PC-9 (cell line): ENCODE data around the gene BCL11B. TPM values are rescaled to one million over a fixed set of nuclear protein-coding genes. Genes with fewer than 3 reads are reported as not detected.

Source experiments
- BruUV-seq: library from RNA; stranded (reverse); fragments of 400-500 nt; replicated peaks from 2 replicates; lab custom pipeline; 2021; lab: Mats Ljungman, UMichigan
- CTCF ChIA-PET: fragments of 300-600 bp; sonication (Branson Sonifier 250); formaldehyde crosslinking; loops from one replicate; lab custom pipeline; 2022; ENCODE audit warnings: antibody characterized with exemption; lab: Charles Lee
- POLR2A ChIA-PET: fragments of 300-600 bp; sonication (Branson Sonifier 250); formaldehyde crosslinking; loops from one replicate; lab custom pipeline; 2022; ENCODE audit warnings: antibody characterized with exemption; ENCODE audit not compliant: unreplicated experiment; lab: Charles Lee
- DNase-seq, 2 experiments: peaks; one replicate each; pipeline versions ENCODE4 v3.0.0 to v3.0.0-alpha.2; 2015 to 2022; ENCODE audit warnings: mixed read lengths in 1 of 2
- H2AFZ ChIP-seq: fragments of 200-600 bp; sonication (generic); 2 replicates; pipeline ENCODE4 v1.8.1; 2017; ENCODE audit warnings: antibody characterized with exemption
- H3F3A ChIP-seq: fragments of 200-600 bp; sonication (generic); 2 replicates; pipeline ENCODE4 v1.8.1; 2017; ENCODE audit warnings: antibody characterized with exemption, mild to moderate bottlenecking, low read depth; ENCODE audit not compliant: insufficient read depth
- H3K27ac ChIP-seq: fragments of 200-600 bp; sonication (generic); 2 replicates; pipeline ENCODE4 v1.6.1; 2016; ENCODE audit warnings: mixed run types
- H3K27me3 ChIP-seq: fragments of 200-600 bp; sonication (generic); 2 replicates; pipeline ENCODE4 v1.6.1; 2016; ENCODE audit warnings: low read depth, mixed run types; ENCODE audit not compliant: insufficient read depth
- H3K36me3 ChIP-seq: fragments of 200-600 bp; sonication (generic); 2 replicates; pipeline ENCODE4 v1.6.1; 2016; ENCODE audit warnings: low read depth, mixed run types
- H3K4me1 ChIP-seq: fragments of 200-600 bp; sonication (generic); replicated peaks from 2 replicates; pipeline ENCODE4 v1.6.1; 2016; ENCODE audit warnings: mixed run types; ENCODE audit not compliant: insufficient read depth
- H3K4me2 ChIP-seq: fragments of 200-600 bp; sonication (generic); 2 replicates; pipeline ENCODE4 v1.6.1; 2017; ENCODE audit warnings: mixed run types
- H3K4me3 ChIP-seq: fragments of 200-600 bp; sonication (generic); 2 replicates; pipeline ENCODE4 v1.6.1; 2016; ENCODE audit warnings: mixed run types
- H3K79me2 ChIP-seq: fragments of 200-600 bp; sonication (generic); 2 replicates; pipeline ENCODE4 v1.6.1; 2017; ENCODE audit warnings: low read depth, mixed run types
- H3K9me2 ChIP-seq: fragments of 200-600 bp; sonication (generic); 2 replicates; pipeline ENCODE4 v1.8.1; 2017; ENCODE audit warnings: mild to moderate bottlenecking; ENCODE audit not compliant: insufficient read depth
- H3K9me3 ChIP-seq: fragments of 200-600 bp; sonication (generic); 2 replicates; pipeline ENCODE4 v1.8.1; 2016; ENCODE audit warnings: low read depth; ENCODE audit not compliant: insufficient read depth
- H4K20me1 ChIP-seq: fragments of 200-600 bp; sonication (generic); 2 replicates; pipeline ENCODE4 v1.8.1; 2017; ENCODE audit not compliant: insufficient read depth
- EZH2 ChIP-seq: fragments of 200-600 bp; sonication (generic); IDR thresholded peaks from 2 replicates; pipeline ENCODE4 v1.8.0; 2017; ENCODE audit warnings: antibody characterized with exemption, low read depth
- intact Hi-C: fragments of 100-400 bp; cut with micrococcal nuclease; formaldehyde crosslinking; loops from one replicate; pipeline ENCODE4 v1.10.0; 2022; ENCODE audit not compliant: unreplicated experiment
- total RNA-seq: library from RNA; stranded (reverse); gene quantifications from 2 replicates; pipeline ENCODE4 v1.2.3, GENCODE V29; 2021
- TF ChIP-seq, protein P1 (sequence below): fragments of 200-600 bp; sonication (generic); conservative IDR thresholded peaks from 2 replicates; pipeline ENCODE4 v1.6.1; 2017; ENCODE audit warnings: mixed run types, antibody characterized with exemption, mild to moderate bottlenecking, moderate library complexity

The BCL11B gene
- total RNA-seq, 1 experiment from 2014 or later = not detected

GRCh38 chr14:99137913-99138571 lies 134.0 kb downstream of the BCL11B start:
- H2AFZ ChIP-seq = no peak overlapping the region
- no TSS peak for BruUV-seq
- no peaks in the 10 kb centered on the region for H3K4me1 ChIP-seq
- no peak overlapping the region for H3K4me2 ChIP-seq
- POLR2A ChIA-PET = no interaction called here
- TF ChIP-seq, protein P1, sequence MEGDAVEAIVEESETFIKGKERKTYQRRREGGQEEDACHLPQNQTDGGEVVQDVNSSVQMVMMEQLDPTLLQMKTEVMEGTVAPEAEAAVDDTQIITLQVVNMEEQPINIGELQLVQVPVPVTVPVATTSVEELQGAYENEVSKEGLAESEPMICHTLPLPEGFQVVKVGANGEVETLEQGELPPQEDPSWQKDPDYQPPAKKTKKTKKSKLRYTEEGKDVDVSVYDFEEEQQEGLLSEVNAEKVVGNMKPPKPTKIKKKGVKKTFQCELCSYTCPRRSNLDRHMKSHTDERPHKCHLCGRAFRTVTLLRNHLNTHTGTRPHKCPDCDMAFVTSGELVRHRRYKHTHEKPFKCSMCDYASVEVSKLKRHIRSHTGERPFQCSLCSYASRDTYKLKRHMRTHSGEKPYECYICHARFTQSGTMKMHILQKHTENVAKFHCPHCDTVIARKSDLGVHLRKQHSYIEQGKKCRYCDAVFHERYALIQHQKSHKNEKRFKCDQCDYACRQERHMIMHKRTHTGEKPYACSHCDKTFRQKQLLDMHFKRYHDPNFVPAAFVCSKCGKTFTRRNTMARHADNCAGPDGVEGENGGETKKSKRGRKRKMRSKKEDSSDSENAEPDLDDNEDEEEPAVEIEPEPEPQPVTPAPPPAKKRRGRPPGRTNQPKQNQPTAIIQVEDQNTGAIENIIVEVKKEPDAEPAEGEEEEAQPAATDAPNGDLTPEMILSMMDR = no peak
- no peak for TF ChIP-seq EZH2
- CTCF ChIA-PET = no interaction called here
- H3K36me3 ChIP-seq = no peaks in the 10 kb centered on the region
- no peak overlapping the region for H3K4me3 ChIP-seq
- no peaks in the 10 kb centered on the region for H4K20me1 ChIP-seq
- H3K27ac ChIP-seq = no peak overlapping the region
- H3K27me3 ChIP-seq = peaks cover 40% of the 10 kb centered on the region
- no peaks in the 10 kb centered on the region for H3K79me2 ChIP-seq
- no peaks in the 10 kb centered on the region for H3K9me2 ChIP-seq
- intact Hi-C loops = no loop called here
- no peaks in the 10 kb centered on the region for H3K9me3 ChIP-seq
- no peaks in the 10 kb centered on the region for H3F3A ChIP-seq
- no peak for DNase-seq

- H3K9me3 ChIP-seq = no peaks in the 10 kb centered on the region
- H3K27me3 ChIP-seq = peaks cover 44% of the 10 kb centered on the region
- intact Hi-C loops = no loop called here
- H3K4me2 ChIP-seq = no peak overlapping the region
- H3K4me3 ChIP-seq = no peak overlapping the region
- H3F3A ChIP-seq = no peaks in the 10 kb centered on the region
- H3K4me1 ChIP-seq = no peaks in the 10 kb centered on the region
- POLR2A ChIA-PET = no interaction called here
- H2AFZ ChIP-seq = no peak overlapping the region
- no peaks in the 10 kb centered on the region for H3K9me2 ChIP-seq
- no peak for DNase-seq
- no peaks in the 10 kb centered on the region for H4K20me1 ChIP-seq
- no peaks in the 10 kb centered on the region for H3K79me2 ChIP-seq
- H3K27ac ChIP-seq = no peak overlapping the region
- CTCF ChIA-PET = no interaction called here
- H3K36me3 ChIP-seq = no peaks in the 10 kb centered on the region
- no TSS peak for BruUV-seq
- TF ChIP-seq, protein P1 = no peak
- no peak for TF ChIP-seq EZH2
Measured at GRCh38 chr14:99137001-99137700, 134.8 kb downstream of the BCL11B start.

DNA sequence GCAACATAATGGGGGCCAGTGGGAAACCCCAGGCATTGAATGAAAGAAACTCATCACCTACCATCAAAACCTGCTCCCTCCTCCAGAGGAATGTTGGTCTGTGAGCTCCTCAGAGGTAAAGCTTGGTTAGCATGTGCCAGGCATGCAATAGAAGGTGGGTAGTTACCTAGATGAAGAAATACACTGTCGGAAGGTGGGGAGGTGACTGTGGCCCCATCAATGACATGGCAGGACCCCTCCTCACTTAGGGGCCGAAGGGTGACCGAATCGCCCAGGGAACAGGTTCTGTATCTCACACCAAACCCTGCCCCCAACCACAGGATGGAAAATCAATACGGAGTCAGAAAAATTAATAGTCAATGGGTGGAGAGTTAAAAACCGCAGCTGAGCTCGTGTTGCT lies 135.6 kb downstream of the BCL11B start:
- H3K4me2 ChIP-seq = no peak overlapping the region
- no peaks in the 10 kb centered on the region for H3K9me2 ChIP-seq
- H3K27me3 ChIP-seq = peaks cover 48% of the 10 kb centered on the region
- H3K27ac ChIP-seq = no peak overlapping the region
- H3K36me3 ChIP-seq = no peaks in the 10 kb centered on the region
- no peak overlapping the region for H3K4me3 ChIP-seq
- no peak for TF ChIP-seq EZH2
- TF ChIP-seq, protein P1 = no peak
- BruUV-seq = no TSS peak
- H4K20me1 ChIP-seq = no peaks in the 10 kb centered on the region
- H3K4me1 ChIP-seq = no peaks in the 10 kb centered on the region
- H2AFZ ChIP-seq = no peak overlapping the region
- DNase-seq = no peak
- no peaks in the 10 kb centered on the region for H3K79me2 ChIP-seq
- H3F3A ChIP-seq = no peaks in the 10 kb centered on the region
- intact Hi-C loops = no loop called here
- no peaks in the 10 kb centered on the region for H3K9me3 ChIP-seq
- CTCF ChIA-PET = no interaction called here
- POLR2A ChIA-PET = no interaction called here
